NCI-H748 (cell line): Measurements from ENCODE around the gene KLHL2.
A peak's percentile ranks its signal among the peaks of the same experiment; 100 is the strongest.
"Not testable (repeated sequence)": the region's sequence is repeated elsewhere in the genome, so short reads cannot be mapped to it uniquely, and the experiment has no call there.

Experiments used
- DNase-seq: peaks from one replicate; lab custom pipeline; 2025; ENCODE audit not compliant: unreplicated experiment; lab: John Stamatoyannopoulos, UW

The KLHL2 gene

DNA sequence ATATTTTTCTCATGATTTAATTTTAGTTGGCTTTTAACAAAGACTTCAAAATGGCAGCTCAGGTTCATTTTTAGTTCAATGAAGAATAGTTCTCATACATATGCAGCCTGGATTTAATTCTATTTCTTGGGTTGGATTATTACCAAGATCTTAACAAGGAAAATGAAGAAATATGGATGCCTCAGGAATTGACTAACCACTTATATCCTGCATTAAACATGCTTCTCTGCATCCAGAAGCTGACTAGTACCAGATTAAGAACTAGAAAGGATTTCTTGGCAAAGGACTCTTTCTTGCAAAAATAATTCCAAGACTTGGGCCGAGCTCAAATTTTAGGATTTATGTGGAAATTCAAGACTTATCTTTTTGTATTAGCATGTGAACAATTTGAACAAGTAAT, 5.6 kb upstream of the KLHL2 start:
- no peak for DNase-seq

DNA sequence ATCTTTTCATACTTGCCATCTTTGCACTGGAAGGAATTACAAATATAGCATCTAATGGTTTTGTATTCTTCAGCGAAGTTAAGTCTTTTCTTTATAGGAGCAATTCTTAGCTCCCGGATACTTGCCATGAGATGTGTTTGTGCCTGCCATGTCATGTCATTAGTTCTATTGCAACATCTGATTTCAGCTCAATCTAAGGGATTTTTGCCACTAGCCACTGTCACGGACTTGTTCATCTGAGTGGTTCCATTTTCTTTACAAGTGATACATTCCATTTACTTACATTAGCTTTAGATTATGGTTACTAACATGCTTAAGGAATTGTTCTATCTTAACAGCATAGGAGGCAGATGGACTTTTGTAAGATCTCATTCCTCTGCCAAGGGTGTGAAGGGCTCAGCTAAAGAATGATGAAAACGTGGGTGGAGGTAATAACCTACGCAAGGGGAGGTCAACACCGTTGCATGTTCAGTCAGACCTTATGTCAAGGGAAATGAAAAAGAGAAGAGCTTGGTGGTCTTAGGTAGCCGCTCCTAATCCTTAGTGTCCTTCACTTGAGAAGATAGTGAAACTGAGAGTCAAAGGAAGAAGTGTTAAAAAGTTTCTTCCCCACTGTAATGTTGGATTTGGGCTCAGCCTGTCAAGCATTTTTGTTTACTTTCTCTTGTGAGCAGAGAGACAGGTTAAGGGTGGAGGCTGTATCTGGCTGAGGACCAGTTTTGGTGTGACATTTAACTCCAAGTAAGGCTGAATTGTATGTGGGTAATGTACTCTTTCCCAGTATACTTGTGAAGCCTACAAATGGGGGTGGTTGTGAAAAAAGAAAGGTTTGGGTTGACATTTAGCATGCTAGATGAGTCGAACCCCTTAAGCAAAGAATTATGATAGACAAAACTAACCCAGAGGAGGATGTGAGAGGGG, 3.6 kb upstream of the KLHL2 start:
- no peak for DNase-seq

DNA sequence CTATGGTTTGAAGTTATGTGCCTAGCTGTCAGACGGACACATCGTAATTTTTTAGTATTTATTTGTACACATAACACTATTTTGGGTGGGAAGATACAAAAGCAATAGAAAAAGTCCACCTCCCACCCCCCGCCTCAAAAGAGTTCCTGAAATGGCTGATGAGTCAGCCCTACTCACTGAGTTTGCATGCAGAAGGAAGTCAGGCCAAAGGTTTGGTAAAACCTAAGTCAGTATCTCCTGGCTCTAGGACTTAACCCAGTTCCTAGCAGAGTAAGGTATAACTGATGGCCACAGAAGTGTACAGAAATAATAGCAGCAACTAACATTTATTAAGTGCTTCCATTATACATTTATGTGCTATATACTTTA, 2.9 kb upstream of the KLHL2 start:
- no peak for DNase-seq

GRCh38 chr4:165207016-165207430, 338 bp upstream of the KLHL2 start:
- DNase-seq: peak; percentile 54

- peak; percentile 54 for DNase-seq
Observed at GRCh38 chr4:165208221-165208652, 876 bp downstream of the KLHL2 start.

DNA sequence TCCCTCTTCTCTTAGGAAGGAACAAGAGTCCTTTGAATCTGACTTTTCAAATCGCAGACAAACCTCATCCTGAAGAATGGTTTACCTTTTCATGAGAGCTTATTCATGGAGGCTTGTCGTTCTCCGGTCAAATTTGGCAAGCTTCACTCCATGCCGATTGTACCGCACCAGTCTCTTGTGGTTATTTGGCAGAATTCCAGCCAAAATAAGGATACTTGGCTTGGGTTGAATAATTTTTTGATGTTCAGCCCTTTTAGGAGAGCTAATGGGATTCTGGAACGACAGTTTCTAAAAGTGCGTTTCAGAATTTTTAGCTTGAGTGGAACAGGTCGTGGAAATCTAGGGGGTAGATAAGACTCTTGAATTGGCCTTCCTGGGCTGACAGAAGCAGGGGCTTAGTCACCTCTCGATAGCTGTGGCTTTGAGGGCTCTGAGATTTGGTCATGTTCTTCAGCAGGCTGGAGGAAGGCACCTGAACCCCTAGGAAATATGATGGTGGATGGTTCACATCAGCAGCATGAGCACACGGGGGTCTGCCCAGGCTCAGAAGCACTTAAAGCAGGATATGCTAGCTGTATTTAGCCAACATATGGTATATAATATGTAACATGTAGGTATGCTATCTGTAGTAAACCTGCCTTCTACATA, 1.5 kb downstream of the KLHL2 start:
- peak; percentile 37 for DNase-seq

DNA sequence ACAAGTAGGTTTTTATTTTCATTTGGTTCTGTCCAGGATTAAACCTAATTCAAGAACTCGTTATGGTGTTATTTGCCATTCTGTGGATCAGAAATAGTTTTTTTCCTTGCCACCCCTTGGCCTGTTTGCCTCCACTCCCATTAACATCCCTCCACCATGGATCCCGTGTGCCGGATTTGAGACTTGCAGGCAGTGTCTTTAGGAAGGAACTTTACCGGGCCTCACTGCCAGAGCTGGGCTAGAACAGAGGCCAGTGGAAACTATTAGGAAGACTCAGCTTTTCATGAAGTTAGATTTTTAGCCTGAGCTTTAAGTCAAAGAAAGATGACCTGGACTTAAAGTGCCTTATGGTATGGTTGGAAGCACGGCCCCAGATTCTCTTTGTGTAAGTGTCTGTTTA, 2.4 kb downstream of the KLHL2 start:
- DNase-seq: peak; percentile 28

- no peak for DNase-seq
Observed at GRCh38 chr4:165210566-165210965, 3.2 kb downstream of the KLHL2 start.

- DNase-seq: not testable (repeated sequence)
Observed at GRCh38 chr4:165212647-165213046, 5.3 kb downstream of the KLHL2 start.

DNA sequence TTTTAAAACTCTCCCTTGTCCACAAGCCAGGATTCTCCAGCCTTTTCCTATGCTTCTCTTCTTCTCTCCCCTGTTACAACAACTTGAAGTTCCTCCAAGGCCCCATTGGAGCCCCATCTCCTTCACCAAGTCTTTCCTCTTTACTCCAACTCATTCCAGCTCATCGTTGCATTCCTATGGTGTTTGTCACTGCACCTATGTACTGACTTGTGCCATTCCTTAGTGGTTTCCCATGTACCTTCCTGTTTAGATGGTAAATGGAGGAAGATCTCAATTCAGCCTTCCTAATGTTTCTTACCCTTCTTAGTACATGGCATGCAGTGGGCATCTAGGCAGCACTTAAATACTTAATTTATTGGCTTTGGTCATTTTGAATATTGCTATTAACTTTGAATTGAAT, 6.0 kb downstream of the KLHL2 start:
- DNase-seq: not testable (repeated sequence)

- DNase-seq: not testable (repeated sequence)
Observed at GRCh38 chr4:165213991-165214709, 6.8 kb downstream of the KLHL2 start.

DNA sequence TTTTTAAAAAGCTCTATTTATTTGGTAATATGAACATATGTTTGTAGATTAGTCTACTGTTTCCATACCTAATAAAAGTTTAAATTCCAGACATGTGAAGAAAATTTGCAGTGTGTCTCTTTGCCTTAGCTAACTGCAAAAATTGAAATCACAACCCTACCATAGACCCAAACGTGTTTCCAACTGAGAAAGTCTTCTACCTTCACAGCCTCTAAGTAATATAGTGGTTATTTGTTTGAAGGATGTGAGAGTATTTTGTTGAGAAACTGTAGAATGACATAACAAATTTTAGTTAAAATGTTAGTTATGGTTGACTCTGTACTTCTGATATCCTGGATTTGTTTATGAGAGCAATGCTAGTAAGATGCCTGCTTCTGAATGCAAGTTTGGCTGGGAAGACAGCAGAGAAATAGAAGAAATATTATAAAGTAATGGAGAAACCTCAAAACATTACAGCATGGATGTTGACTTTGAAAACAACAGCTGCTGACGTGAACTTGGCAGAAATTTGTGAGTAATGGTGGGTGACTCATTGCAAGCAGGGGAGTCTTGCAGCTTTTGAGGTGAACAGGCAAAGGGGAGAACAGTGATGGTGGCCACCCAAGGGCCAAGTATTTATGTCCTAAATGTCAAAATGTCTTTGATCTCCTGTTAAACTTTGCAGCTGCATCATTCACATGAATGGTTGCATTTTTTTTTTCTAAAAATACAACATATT, 7.8 kb downstream of the KLHL2 start:
- DNase-seq: not testable (repeated sequence)

DNA sequence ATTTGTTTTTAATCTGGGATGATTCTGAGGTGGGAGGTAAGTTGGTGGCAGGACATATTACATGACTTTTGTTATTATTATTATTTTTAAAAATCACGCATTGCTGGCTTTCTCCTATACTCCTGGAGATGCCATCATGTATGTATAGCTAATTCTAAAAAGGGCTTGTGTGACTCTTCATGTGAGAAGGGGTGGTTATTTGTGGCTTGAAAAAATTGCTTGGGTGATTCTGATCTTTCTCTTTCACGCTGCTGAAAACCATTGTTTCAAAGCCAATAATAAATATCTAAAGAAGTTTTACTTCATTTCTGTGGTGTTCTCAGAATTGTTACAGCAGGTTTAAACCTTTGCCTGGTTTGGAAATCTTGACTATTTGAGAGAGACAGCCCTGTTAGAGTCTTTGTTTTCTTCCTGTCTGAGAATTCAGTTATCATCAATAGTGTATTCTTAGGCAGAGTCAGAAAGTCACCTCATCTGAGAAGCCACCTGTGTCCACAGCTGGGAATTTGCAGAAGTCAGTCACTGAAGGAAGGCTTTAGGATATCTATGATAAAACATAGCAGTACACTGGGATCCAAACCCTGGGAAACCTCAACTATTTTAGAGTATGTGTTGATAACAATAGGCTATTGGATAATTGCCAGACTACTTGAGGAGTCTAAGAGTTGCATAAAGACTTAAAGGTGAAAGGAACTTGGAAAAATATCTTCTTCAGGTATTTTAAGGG, 8.6 kb downstream of the KLHL2 start:
- DNase-seq: not testable (repeated sequence)

DNA sequence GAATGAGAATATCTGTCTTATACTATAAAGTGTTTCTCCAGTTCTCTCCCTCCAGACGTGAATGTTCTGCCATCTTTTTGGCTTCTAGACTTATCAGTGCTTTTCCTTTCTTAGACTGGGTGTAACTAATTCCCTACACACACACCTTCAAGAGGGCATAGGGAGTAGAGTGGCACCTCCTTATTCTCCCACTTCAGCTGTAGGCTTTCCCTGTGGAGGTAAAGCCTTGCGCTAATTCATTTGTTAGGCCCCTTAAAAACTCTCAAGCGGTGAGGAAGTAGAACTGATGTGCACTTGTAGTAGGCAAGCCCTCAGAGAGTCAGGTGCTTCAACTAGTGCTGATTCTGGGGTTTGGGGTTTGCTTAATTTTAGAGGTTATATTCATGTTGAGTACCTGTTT, 10.0 kb downstream of the KLHL2 start:
- DNase-seq: no peak

DNA sequence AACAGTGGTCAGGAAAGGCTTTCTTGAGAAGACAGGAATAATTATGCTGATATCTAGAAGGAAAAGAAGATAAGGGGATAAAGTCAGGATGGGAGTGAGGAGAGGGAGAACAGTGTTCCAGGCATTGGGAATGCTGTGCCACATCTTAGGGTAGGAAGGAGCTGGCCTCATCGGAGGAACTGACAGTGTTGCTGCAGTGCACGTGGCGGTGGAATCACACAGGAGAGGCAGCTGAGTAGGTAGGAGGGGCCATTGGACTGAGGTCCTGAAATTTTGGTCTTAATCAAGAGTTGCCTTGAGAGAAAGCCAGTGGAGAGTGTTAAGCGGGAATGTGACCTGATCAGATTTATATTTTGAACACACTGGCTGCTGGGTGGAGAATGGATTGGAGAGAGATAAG, 13.9 kb downstream of the KLHL2 start:
- DNase-seq: not testable (repeated sequence)

DNA sequence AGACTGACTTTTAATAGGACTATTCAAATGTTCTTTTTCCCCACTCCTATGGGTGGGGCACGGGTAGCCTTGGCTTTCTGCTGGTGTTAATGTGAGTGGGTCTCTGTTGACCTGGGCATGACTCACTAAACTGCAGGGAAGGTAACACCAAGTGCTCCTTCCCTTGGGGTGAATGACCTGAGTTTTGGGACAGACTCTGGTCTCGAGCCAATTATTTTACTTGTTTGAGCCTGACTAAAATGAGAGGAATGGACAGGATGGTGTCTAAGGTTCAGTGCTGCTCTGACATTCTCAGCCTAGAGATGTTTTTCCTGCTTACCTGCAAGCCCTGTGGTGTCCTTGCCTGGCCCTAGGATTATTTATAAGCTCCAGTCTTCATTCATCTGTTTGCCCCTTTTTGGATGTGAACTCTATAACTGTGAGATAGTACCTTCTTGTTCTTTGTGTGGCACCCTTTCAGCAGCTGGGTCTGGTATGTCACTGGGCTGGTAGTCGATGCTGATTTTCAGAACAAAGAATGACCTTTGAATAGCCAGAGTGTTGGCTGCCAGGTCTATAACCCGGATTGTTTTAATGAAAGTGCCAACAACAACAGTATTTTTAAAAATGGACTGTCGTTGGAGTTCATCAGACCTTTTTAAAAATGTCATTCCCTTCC, 14.8 kb downstream of the KLHL2 start:
- not testable (repeated sequence) for DNase-seq

DNA sequence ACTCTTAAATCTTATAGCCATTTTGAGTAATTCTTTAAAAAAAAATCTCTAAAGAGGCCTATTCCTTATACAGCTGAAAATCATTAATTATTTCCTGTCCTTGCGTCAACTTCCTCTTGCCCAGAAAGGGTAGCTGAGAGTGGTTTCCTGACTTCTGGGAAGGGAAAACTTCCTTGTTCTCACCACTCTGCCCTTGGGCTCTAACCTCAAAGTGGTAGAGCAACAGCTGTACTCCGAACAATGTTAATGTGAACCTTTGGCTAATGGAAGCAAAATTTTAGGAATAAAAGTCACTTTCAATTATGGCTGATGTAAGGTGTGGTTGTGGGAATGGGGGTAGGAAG, 15.3 kb downstream of the KLHL2 start:
- DNase-seq: no peak

DNA sequence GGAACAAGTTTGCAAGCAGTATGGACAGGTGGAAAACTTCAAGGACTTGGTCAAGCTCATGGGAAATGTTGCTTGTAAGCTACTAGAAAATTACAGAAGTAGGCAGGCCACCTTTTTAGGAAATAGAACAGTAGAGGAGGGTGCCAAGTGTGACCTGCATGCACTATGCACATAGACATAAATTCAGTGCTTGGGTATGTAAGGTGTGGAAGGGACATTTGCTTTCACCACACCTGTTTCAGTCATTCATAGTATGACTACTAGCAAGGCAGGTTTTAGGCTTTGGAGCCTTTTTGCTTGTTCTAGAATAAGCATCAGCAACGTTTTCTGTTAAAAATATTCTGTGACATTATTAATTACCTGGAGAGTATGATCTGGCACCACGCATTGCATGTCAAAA, 20.0 kb downstream of the KLHL2 start:
- DNase-seq: not testable (repeated sequence)

- DNase-seq: not testable (repeated sequence)
Observed at GRCh38 chr4:165229490-165230200, 22.3 kb downstream of the KLHL2 start.
